Dedifferentiated amniotic fluid mesenchymal stem cell (primary cell): Measurements from ENCODE around the gene MANEAL.

Experiments
- DNase-seq: peaks from one replicate; pipeline ENCODE4 v3.0.0-alpha.2; 2016; ENCODE audit errors: extremely low spot score

The MANEAL gene

GRCh38 chr1:37782491-37782890 is 11.2 kb upstream of the MANEAL start:
- DNase-seq, result no peak

GRCh38 chr1:37792943-37793686 is 532 bp upstream of the MANEAL start:
- no peak for DNase-seq

GRCh38 chr1:37794372-37795339 is 1.0 kb downstream of the MANEAL start:
- DNase-seq, result no peak

GRCh38 chr1:37795340-37796125 is 1.9 kb downstream of the MANEAL start:
- DNase-seq, result no peak

- DNase-seq, result peak; percentile 31
Measured at GRCh38 chr1:37797750-37798345, 4.2 kb downstream of the MANEAL start.

- no peak for DNase-seq
Measured at GRCh38 chr1:37802439-37802838, 8.8 kb downstream of the MANEAL start.

GRCh38 chr1:37807220-37807554 is 13.5 kb downstream of the MANEAL start:
- no peak for DNase-seq

- peak; percentile 91 for DNase-seq
Measured at GRCh38 chr1:37807555-37808368, 14.1 kb downstream of the MANEAL start, which contains the start of the genes C1orf122 and YRDC. Gene C1orf122, plus strand, starts transcription at chr1:37807790. Its CDS starts 615 bp downstream, at chr1:37808405. Gene YRDC, minus strand, starts transcription at chr1:37808208. Its CDS starts 28 bp downstream, at chr1:37808180.

- DNase-seq, result peak; percentile 67
Measured at GRCh38 chr1:37808369-37809319, 15.0 kb downstream of the MANEAL start.

GRCh38 chr1:37809942-37810341 is 16.3 kb downstream of the MANEAL start:
- DNase-seq, result no peak

- peak; percentile 70 for DNase-seq
Measured at GRCh38 chr1:37811027-37811655, 17.5 kb downstream of the MANEAL start.

GRCh38 chr1:37813529-37814145 is 20.0 kb downstream of the MANEAL start:
- no peak for DNase-seq

GRCh38 chr1:37814252-37814651 is 20.6 kb downstream of the MANEAL start:
- no peak for DNase-seq

GRCh38 chr1:37817481-37817880 is 23.8 kb downstream of the MANEAL start:
- DNase-seq, result no peak

- no peak for DNase-seq
Measured at GRCh38 chr1:37821481-37821880, 27.8 kb downstream of the MANEAL start.

- DNase-seq, result no peak
Measured at GRCh38 chr1:37822906-37823815, 29.5 kb downstream of the MANEAL start.

- DNase-seq, result no peak
Measured at GRCh38 chr1:37824001-37824400, 30.4 kb downstream of the MANEAL start.
